Neural cell (in vitro differentiated cells): Measurements from ENCODE around the gene BMP7.

Experiments
- EP300 ChIP-seq: fragments of 450-650 bp; conservative IDR thresholded peaks from 2 replicates; pipeline ENCODE4 v1.6.1; 2014; ENCODE audit warnings: antibody characterized with exemption, mild to moderate bottlenecking, moderate library complexity; ENCODE audit not compliant: poor library complexity, severe bottlenecking
- EZH2 ChIP-seq: fragments of 200-600, 300-800 bp; shearing (Covaris generic), sonication (generic); IDR thresholded peaks from 2 replicates; pipeline ENCODE4 v1.6.1; 2014; ENCODE audit warnings: antibody characterized with exemption, low read length, borderline replicate concordance, mild to moderate bottlenecking; ENCODE audit not compliant: insufficient read depth, poor library complexity, severe bottlenecking
- MXI1 ChIP-seq: fragments of 450-650 bp; conservative IDR thresholded peaks from 2 replicates; pipeline ENCODE4 v1.6.1; 2014; ENCODE audit warnings: antibody characterized with exemption, mild to moderate bottlenecking; ENCODE audit not compliant: poor library complexity, severe bottlenecking
- POLR2AphosphoS5 ChIP-seq: IDR thresholded peaks from 2 replicates; pipeline ENCODE4 v1.6.1; 2012
- RAD21 ChIP-seq: fragments of 450-650 bp; conservative IDR thresholded peaks from 2 replicates; pipeline ENCODE4 v1.6.1; 2014; ENCODE audit warnings: antibody characterized with exemption, mild to moderate bottlenecking, moderate library complexity
- SMC3 ChIP-seq: fragments of 450-650 bp; conservative IDR thresholded peaks from 2 replicates; pipeline ENCODE4 v1.6.1; 2014; ENCODE audit warnings: antibody characterized with exemption, mild to moderate bottlenecking, moderate library complexity; ENCODE audit not compliant: poor library complexity
- TAF1 ChIP-seq: IDR thresholded peaks from 2 replicates; pipeline ENCODE4 v1.6.1; 2012; ENCODE audit warnings: low read depth
- TF ChIP-seq, protein P1 (sequence below): fragments of 450-650 bp; IDR thresholded peaks from 2 replicates; pipeline ENCODE4 v1.5.1; 2014; ENCODE audit warnings: antibody characterized with exemption, mild to moderate bottlenecking, moderate library complexity; ENCODE audit not compliant: poor library complexity, severe bottlenecking
- TF ChIP-seq, protein P2 (sequence below): IDR thresholded peaks from 2 replicates; pipeline ENCODE4 v1.6.1; 2012; ENCODE audit warnings: borderline replicate concordance

DNA sequence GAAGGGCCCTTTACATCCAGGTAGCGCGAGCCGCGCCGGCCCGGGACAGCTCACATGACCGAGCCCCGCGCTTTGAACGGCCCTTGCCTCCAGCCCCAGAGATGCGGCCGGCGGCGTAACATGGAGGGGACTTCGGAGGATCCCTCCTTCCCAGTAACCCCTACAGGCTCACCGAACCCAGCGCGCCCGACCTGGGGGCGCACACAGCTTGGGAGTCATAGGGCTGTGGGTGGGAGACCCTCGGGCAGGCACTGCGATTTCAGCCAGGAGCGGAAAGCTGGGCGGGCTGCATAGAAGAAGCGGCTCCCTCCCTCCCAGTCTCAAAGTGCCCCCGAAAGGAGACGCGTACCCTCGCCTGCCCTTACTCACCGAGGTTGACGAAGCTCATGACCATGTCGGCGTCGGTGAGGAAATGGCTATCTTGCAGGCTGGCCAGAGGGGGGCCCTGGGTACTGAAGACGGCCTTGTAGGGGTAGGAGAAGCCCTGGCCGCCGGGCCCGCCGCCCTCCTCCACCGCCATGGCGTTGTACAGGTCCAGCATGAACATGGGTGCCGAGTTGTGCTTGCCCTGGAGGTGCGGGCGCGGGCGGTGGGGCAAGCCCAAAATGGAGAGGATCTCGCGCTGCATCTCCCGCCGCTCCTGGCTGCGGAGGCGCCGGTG is 975 bp downstream of the BMP7 start:
- TF ChIP-seq, protein P1, sequence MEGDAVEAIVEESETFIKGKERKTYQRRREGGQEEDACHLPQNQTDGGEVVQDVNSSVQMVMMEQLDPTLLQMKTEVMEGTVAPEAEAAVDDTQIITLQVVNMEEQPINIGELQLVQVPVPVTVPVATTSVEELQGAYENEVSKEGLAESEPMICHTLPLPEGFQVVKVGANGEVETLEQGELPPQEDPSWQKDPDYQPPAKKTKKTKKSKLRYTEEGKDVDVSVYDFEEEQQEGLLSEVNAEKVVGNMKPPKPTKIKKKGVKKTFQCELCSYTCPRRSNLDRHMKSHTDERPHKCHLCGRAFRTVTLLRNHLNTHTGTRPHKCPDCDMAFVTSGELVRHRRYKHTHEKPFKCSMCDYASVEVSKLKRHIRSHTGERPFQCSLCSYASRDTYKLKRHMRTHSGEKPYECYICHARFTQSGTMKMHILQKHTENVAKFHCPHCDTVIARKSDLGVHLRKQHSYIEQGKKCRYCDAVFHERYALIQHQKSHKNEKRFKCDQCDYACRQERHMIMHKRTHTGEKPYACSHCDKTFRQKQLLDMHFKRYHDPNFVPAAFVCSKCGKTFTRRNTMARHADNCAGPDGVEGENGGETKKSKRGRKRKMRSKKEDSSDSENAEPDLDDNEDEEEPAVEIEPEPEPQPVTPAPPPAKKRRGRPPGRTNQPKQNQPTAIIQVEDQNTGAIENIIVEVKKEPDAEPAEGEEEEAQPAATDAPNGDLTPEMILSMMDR: no peak
- TF ChIP-seq, protein P2, sequence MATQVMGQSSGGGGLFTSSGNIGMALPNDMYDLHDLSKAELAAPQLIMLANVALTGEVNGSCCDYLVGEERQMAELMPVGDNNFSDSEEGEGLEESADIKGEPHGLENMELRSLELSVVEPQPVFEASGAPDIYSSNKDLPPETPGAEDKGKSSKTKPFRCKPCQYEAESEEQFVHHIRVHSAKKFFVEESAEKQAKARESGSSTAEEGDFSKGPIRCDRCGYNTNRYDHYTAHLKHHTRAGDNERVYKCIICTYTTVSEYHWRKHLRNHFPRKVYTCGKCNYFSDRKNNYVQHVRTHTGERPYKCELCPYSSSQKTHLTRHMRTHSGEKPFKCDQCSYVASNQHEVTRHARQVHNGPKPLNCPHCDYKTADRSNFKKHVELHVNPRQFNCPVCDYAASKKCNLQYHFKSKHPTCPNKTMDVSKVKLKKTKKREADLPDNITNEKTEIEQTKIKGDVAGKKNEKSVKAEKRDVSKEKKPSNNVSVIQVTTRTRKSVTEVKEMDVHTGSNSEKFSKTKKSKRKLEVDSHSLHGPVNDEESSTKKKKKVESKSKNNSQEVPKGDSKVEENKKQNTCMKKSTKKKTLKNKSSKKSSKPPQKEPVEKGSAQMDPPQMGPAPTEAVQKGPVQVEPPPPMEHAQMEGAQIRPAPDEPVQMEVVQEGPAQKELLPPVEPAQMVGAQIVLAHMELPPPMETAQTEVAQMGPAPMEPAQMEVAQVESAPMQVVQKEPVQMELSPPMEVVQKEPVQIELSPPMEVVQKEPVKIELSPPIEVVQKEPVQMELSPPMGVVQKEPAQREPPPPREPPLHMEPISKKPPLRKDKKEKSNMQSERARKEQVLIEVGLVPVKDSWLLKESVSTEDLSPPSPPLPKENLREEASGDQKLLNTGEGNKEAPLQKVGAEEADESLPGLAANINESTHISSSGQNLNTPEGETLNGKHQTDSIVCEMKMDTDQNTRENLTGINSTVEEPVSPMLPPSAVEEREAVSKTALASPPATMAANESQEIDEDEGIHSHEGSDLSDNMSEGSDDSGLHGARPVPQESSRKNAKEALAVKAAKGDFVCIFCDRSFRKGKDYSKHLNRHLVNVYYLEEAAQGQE: no peak
- TF ChIP-seq RAD21 (no peak), SMC3 (no peak), POLR2AphosphoS5 (no peak), EZH2 (peak; percentile 43), TAF1 (no peak), EP300 (no peak), MXI1 (no peak)
